SHP77 (cell line): ENCODE results near the gene HSPH1.
A peak's percentile ranks its signal among the peaks of the same experiment; 100 is the strongest.

Experiments used
- DNase-seq, 2 experiments: peaks; one replicate each; lab custom pipeline; 2025; lab: John Stamatoyannopoulos, UW

The HSPH1 gene

GRCh38 chr13:31096654-31097302 lies 64.9 kb downstream of the HSPH1 start:
- no peak for DNase-seq

GRCh38 chr13:31094331-31095015 lies 67.2 kb downstream of the HSPH1 start:
- no peak for DNase-seq

GRCh38 chr13:31093145-31093885 lies 68.4 kb downstream of the HSPH1 start:
- no peak for DNase-seq

- DNase-seq = no peak
Observed at GRCh38 chr13:31092646-31093045, 69.1 kb downstream of the HSPH1 start.

GRCh38 chr13:31090961-31091624 lies 70.6 kb downstream of the HSPH1 start:
- peak; percentile 48 to 58 for DNase-seq

GRCh38 chr13:31090096-31090495 lies 71.6 kb downstream of the HSPH1 start:
- no peak for DNase-seq

- DNase-seq = no peak
Observed at GRCh38 chr13:31089649-31090048, 72.1 kb downstream of the HSPH1 start.

GRCh38 chr13:31088826-31089420 lies 72.8 kb downstream of the HSPH1 start:
- DNase-seq = no peak
